GM19328 (cell line): ENCODE measurements around the gene PAGR1.
"Not testable (repeated sequence)": the region's sequence is repeated elsewhere in the genome, so short reads cannot be mapped to it uniquely, and the experiment has no call there.

Experiments used
- ATAC-seq: cut with Tn5 transposase; IDR thresholded peaks from one replicate; pipeline ENCODE4 v1.9.1; 2021; ENCODE audit warnings: mild to moderate bottlenecking, moderate library complexity; ENCODE audit not compliant: unreplicated experiment

PAGR1 gene

DNA sequence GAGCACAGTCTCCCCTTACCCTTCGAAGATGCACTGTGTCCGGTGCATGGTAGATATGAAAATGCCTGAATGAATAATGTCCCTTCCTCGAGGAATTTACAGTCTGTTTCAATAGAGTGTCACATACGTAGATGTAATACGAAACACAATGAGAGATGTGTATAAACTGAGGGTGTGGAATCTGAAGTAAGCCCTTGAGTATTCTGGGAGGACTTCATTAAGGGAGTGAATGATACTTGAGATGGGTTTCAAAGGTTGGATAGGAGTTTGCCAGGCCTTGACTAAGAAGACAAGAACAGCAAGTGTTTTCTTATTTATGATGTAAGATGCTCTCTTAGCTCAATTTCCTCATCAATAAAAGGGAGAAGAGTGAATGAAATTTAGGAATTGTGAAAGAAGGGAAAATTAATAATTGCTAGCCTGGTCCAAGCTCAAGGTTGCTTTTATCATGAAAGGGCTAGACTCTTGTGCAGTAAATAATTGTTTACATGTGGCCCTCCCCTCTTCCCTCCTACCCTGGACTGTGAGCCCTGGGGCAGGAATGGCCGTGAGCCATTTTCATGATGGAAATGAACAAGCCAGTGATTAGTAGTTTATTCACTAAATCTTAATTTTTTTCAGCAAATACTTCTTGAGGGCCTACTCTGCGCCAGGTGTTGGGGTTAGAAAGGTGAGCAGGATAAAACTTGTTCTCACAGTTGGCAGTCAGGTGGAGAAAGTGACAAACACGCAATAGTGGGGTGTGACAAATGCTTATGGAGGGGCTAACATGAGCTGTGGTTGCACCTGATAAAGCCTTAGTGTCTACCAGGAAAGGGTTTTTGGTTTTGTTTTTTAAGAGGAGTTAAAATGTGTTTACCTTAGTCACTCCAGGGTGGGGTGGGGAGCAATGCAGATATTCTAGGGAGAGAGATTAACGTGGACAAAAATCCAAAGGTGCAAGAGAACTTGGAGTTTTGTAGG, 23.8 kb upstream of the PAGR1 start:
- ATAC-seq, result no peak

DNA sequence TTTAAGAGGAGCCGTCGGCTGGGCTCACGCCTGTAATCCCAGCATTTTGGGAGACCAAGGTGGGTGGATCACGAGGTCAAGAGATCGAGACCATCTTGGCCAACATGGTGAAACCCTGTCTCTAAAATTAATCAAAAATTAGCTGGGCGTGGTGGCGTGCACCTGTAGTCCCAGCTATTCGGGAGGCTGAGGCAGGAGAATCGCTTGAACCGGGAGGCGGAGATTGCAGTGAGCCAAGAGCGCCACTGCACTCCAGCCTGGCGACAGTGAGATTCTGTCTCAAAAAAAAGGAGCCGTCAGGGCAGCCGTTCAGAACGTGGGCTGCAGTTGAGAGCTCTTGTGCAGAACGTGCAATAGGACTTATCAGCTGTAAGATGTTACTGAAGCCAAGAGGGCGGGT, 22.8 kb upstream of the PAGR1 start:
- ATAC-seq, result not testable (repeated sequence)

- ATAC-seq, result no peak
Observed at GRCh38 chr16:29794231-29794710, 21.7 kb upstream of the PAGR1 start.

DNA sequence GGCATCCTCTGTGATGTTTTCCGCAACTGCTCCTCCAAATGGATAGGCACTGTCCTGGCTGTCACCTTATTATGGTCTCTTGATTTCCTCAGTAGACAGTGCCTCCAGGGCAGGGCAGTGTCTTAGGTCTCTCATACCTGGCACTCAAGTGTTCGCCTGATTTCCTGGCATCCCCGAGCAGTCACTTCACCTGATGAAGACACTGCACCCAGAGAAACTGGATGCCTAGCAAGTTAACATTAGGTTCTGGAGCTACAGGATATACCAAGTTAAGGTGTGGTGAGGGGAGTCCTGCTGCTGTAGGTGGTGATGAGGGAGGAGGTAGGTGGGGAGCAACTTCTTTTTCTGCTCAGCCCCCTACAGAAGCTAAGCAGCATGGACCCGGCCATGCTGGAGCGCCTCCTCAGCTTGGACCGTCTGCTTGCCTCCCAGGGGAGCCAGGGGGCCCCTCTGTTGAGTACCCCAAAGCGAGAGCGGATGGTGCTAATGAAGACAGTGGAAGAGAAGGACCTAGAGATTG, 13.5 kb upstream of the PAGR1 start:
- no peak for ATAC-seq

DNA sequence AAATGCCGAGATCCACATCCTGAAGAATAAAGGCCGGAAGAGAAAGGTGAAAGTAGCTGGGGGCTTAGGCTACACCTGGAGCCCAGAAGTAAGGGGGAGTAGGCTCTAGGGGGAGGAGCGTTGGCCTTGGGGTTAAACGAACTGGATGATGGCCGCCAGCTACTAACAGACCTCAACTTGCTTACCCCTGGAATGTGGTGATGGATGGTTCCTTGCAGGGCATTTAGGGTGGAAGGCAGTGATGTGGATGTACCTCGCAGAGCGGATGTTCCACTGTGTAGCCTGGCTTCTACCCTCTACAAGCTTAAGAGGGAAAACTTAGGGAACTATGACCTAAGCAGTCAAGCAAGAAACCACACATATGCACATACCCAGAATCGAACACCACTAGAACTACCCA, 11.9 kb upstream of the PAGR1 start:
- no peak for ATAC-seq

GRCh38 chr16:29804455-29805231, 11.3 kb upstream of the PAGR1 start:
- ATAC-seq, result no peak

- ATAC-seq, result peak; percentile 52
Observed at GRCh38 chr16:29805232-29806098, 10.5 kb upstream of the PAGR1 start.

- no peak for ATAC-seq
Observed at GRCh38 chr16:29806099-29806579, 9.8 kb upstream of the PAGR1 start, which contains the start of gene MAZ. Gene MAZ (plus strand): TSS chr16:29806529. CDS start chr16:29806702, 173 bp downstream.

- no peak for ATAC-seq
Observed at GRCh38 chr16:29806641-29807425, 9.1 kb upstream of the PAGR1 start.

DNA sequence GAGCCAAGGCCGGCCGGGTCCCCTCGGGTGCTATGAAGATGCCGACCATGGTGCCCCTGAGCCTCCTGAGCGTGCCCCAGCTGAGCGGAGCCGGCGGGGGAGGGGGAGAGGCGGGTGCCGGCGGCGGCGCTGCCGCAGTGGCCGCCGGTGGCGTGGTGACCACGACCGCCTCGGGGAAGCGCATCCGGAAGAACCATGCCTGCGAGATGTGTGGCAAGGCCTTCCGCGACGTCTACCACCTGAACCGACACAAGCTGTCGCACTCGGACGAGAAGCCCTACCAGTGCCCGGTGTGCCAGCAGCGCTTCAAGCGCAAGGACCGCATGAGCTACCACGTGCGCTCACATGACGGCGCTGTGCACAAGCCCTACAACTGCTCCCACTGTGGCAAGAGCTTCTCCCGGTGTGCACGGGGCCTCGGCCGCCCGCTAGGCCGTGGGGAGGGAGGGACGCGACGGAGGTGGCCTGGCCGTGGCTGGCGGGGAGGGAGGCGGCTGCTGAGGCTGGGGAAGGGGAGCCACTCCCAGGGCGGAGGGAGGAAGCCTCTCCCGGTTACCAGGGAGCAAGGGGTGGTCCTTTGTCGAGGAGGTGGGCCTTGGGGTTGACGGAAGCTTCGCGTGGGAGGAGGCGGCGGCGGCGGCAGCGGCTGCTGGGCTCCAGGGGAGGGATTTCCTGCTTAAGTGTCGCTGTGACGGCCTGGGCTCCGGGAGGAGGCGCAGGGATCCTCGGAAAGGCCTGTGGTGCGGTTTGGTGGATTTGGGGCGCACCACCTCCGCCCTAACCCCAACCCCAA, 8.3 kb upstream of the PAGR1 start:
- ATAC-seq, result no peak

DNA sequence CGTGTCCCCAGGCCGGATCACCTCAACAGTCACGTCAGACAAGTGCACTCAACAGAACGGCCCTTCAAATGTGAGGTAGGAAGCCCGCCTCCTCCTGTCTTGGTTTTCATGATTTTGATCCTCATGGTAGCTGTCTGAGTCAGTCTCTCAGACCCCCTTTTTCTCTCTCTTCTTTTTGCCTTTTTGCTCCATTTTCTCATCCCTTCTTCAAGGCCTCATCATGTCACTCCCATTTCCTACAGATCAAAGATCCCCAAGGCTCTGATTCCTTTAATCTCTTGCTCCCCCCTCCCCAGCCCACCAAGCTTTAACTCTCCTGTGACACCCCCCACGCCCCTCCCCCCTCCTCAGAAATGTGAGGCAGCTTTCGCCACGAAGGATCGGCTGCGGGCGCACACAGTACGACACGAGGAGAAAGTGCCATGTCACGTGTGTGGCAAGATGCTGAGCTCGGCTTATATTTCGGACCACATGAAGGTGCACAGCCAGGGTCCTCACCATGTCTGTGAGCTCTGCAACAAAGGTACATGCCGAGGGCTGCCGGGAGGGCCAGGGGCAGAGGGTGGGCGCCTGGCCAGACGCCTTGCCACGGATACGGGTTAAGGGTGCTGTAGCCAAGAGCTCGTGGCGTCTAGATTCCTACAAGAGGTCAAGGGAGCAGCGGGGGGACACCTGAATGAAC, 7.6 kb upstream of the PAGR1 start:
- ATAC-seq, result no peak

DNA sequence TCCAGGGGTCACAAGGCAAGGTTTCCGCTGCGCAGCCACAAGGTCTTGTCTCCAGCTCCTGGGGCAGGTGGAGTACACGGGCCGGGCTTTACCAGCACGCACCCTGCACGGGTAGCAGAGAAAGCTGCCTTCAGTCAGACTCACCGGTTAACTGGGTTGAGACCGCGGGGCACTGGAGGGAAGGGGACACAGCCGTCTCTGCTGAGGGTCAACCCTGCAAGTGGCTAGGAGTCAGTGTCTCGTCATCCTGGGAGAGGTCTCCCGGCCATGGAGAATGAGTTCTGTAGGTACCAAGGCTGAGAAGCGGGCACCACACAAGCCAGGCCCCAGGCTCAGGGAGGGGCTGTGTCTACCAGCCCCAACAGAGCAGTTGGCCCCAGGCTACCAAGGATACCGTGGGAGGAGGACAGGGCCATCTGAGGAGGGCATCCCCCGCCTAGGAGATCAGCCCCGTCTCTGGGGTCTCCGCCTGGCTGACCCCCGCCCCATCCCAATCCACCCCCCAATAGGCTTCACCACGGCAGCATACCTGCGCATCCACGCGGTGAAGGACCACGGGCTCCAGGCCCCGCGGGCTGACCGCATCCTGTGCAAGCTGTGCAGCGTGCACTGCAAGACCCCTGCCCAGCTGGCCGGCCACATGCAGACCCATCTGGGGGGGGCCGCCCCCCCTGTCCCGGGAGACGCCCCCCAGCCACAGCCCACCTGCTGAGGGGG, 6.8 kb upstream of the PAGR1 start:
- ATAC-seq, result no peak

DNA sequence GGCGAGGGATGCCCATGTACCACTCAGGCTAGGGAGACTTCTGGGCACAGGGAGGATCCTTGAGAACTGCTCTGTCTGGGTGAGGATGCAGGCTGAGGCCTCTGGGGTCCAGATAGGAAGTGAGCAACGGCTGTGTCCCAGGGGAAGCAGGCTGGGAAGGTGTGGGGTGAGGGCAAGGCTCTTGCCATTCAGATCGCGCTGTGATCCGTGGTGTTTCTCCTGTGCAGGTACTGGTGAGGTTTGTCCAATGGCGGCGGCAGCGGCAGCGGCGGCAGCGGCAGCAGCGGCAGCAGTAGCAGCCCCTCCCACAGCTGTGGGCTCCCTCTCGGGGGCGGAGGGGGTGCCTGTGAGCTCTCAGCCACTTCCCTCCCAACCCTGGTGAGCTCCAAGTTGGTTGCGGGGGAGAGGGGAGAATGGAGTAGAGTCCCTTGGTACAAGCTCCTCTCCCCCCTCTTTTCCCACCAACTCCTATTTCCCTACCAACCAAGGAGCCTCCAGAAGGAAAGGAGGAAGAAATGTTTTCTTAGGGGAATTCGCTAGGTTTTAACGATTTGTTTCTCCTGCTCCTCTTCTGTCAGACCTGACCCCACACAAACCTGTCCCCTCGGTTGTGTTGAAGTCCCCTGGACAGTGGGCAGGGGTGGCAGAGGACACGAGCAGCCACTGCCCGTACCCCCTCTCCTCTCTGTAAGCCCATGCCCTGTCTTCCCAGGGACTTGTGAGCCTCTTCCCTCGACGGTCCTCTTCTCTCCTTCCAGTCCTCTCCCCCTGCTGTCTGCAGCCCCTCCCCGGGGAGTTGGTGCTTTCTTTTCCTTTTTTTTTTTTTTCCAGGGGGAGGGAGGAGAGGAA, 5.9 kb upstream of the PAGR1 start:
- ATAC-seq, result no peak

DNA sequence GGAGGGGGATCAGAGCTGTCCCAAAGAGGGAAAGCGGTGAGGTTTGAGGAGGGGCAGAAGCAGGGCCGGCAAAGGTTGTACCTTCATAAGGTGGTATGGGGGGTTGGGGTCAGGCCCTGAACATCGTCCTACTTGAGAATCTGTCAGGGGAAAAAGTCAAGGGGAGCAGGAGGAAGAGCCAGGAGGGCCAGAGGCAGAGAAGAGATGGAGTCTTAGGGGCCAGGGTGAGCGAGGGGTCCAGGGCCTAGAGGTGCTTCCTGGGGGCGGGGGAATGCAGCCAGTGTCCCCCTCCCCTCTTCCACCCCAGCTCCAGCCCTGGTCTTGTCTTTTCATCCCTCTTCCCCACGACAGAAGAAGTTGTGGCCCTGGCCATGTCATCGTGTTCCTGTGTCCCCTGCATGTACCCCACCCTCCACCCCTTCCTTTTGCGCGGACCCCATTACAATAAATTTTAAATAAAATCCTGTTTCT, 5.2 kb upstream of the PAGR1 start:
- no peak for ATAC-seq

GRCh38 chr16:29811170-29811895, 4.6 kb upstream of the PAGR1 start:
- no peak for ATAC-seq
